RWPE1 (cell line): ENCODE data around the gene LRGUK.

Source experiments
- CTCF ChIA-PET: fragments of 350-600 bp; sonication (Branson Sonifier 250); formaldehyde crosslinking; extraction: SDS; loops from one replicate; lab custom pipeline; 2021; lab: Yijun Ruan, JAX
- POLR2A ChIA-PET: fragments of 400-600 bp; formaldehyde crosslinking; extraction: SDS; loops from one replicate; lab custom pipeline; 2020; ENCODE audit warnings: antibody characterized with exemption; ENCODE audit not compliant: low non-redundant PET; lab: Yijun Ruan, JAX
- DNase-seq: peaks from one replicate; pipeline ENCODE4 v3.0.0; 2012; ENCODE audit warnings: low spot score
- H3K27ac ChIP-seq: fragments of 450-650 bp; 2 replicates; pipeline ENCODE4 v1.5.1; 2017
- CTCF ChIP-seq: fragments of 450-650 bp; conservative IDR thresholded peaks from 2 replicates; pipeline ENCODE4 v1.5.1; 2017; ENCODE audit warnings: low read depth, mild to moderate bottlenecking

The LRGUK gene

GRCh38 chr7:134186027-134186426, 58.9 kb downstream of the LRGUK start:
- POLR2A ChIA-PET, result no interaction called here
- no peak for TF ChIP-seq CTCF
- peak; percentile 4 for DNase-seq
- CTCF ChIA-PET, result no interaction called here
- H3K27ac ChIP-seq, result no peak overlapping the region

DNA sequence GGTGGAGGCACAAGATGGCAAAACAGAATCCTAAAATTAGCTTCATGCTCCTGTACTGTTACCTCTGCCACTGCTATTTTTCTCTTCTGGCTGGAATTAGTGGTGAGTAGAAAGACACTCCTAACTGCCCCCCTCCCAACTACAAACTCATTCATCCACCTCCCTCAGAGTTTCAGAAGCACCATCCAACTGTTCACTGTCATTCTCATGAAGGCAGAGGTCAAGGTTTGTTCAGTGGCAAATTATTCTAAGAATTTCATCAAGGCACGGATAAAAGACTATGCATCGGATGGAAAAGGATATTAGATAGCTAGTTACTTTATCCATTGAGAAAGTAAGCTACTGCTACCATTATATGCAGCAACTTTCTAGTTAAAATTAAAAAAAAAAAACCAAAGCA, 59.7 kb downstream of the LRGUK start:
- CTCF ChIA-PET, result no interaction called here
- no peak for TF ChIP-seq CTCF
- DNase-seq, result no peak

GRCh38 chr7:134187893-134188292, 60.8 kb downstream of the LRGUK start:
- no peak overlapping the region for H3K27ac ChIP-seq
- TF ChIP-seq CTCF, result no peak
- no peak for DNase-seq
- ChIA-PET CTCF (interaction anchor here (0.6 kb wide), 1 partner anchor 119 kb away, joined by 3 read pairs; no protein-coding TSS in a partner anchor), POLR2A (no interaction called here)

More for the DNA sequence above, 59.7 kb downstream of the LRGUK start:
- H3K27ac ChIP-seq, result no peak overlapping the region
- POLR2A ChIA-PET, result no interaction called here

GRCh38 chr7:134188311-134188710, 61.2 kb downstream of the LRGUK start:
- no peak for TF ChIP-seq CTCF
- H3K27ac ChIP-seq, result no peak overlapping the region
- peak; percentile 10 for DNase-seq
- CTCF ChIA-PET, result interaction anchor here (0.6 kb wide), 1 partner anchor 119 kb away, joined by 3 read pairs; no protein-coding TSS in a partner anchor
- POLR2A ChIA-PET, result no interaction called here

DNA sequence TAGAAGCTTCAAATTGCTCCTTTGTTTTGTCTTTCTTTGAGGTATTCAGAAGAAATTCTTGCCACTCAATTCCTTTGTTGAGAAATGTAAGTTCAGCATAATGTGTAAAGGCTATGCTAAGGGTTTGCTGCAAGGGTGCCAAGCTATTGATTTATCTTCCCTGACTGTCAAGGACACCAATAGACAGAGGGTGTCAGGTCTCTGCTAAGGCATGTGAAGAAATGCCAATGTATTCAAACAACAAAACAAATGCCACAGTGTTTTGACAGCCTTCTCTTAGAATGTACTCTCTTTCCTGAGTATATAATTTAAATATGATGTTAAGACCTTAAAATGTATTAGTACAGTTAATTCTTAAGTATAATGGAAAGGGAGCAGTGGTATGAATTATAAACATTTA, 62.4 kb downstream of the LRGUK start:
- no peak for DNase-seq
- TF ChIP-seq CTCF, result no peak
- H3K27ac ChIP-seq, result no peak overlapping the region
- CTCF ChIA-PET, result no interaction called here
- POLR2A ChIA-PET, result no interaction called here

GRCh38 chr7:134191876-134192275, 64.7 kb downstream of the LRGUK start:
- no peak overlapping the region for H3K27ac ChIP-seq
- ChIA-PET CTCF (no interaction called here), POLR2A (no interaction called here)
- no peak for TF ChIP-seq CTCF
- DNase-seq, result no peak
